Tibial nerve (tissue), 3 donors: ENCODE measurements around the gene RAB3A.

Experiments used
- POLR2A ChIP-seq, 2 donors: fragments of 450-650 bp; IDR thresholded peaks; one replicate each; pipeline ENCODE4 v1.6.1; 2017; ENCODE audit warnings: antibody characterized with exemption in 2 of 2, mild to moderate bottlenecking in 2 of 2, moderate library complexity in 2 of 2
- TF ChIP-seq, protein P1 (sequence below), 5 experiments: fragments of 200-600 bp in 3 of 5; fragments of 450-650 bp in 2 of 5; sonication (generic) in 3 of 5; IDR thresholded peaks; one replicate each; pipeline ENCODE4 v1.5.1; 2016 to 2019; ENCODE audit warnings: antibody characterized with exemption in 5 of 5, mild to moderate bottlenecking in 3 of 5, moderate library complexity in 2 of 5

DNA sequence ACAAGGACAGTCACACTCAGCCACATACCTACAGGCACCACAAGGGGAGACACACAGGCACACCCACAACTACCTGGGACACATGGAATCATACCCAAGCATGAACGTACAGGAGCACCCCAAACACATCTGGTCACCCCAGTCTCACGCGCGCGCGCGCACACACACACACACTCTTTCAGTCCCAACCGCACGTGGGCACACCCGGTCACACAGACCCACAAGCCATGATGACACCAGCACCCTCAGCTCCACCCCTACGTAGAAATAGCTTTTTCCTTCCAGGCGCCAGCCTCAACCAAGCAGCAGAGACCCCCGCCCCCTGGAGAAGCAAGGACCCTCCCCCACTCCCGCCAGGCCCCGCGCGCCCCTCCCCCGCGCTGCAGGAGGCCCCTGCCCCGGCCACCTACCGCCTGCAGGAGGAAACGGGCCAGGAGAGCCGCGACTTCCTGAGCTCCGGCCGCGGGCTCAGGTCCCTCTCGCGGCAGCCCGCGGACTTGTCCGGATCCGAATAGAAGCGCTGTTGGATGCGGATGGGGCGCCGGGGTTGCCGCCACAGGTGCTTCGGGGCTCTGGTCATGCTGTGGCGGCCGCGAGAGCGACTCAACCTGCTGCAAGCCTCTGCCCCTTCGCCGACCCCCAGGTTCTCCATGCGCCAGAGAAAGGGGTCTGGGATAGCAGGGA is 28.8 kb upstream of the RAB3A start:
- TF ChIP-seq, protein P1, sequence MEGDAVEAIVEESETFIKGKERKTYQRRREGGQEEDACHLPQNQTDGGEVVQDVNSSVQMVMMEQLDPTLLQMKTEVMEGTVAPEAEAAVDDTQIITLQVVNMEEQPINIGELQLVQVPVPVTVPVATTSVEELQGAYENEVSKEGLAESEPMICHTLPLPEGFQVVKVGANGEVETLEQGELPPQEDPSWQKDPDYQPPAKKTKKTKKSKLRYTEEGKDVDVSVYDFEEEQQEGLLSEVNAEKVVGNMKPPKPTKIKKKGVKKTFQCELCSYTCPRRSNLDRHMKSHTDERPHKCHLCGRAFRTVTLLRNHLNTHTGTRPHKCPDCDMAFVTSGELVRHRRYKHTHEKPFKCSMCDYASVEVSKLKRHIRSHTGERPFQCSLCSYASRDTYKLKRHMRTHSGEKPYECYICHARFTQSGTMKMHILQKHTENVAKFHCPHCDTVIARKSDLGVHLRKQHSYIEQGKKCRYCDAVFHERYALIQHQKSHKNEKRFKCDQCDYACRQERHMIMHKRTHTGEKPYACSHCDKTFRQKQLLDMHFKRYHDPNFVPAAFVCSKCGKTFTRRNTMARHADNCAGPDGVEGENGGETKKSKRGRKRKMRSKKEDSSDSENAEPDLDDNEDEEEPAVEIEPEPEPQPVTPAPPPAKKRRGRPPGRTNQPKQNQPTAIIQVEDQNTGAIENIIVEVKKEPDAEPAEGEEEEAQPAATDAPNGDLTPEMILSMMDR (IDR thresholded peaks at IDR 0.05): no peak
- no peak for TF ChIP-seq POLR2A (IDR thresholded peaks at IDR 0.05)
